Fibroblast of lung (primary cell): Measurements from ENCODE around the gene ZC3H10. TPM values are rescaled to one million over a fixed set of nuclear protein-coding genes. Genes with fewer than 3 reads are reported as not detected.

Experiments
- DNase-seq, 2 donors: peaks; one replicate each; pipeline versions ENCODE4 v3.0.0 to v3.0.0-alpha.2; 2010; ENCODE audit warnings: low read depth in 2 of 2
- H2AFZ ChIP-seq: 2 replicates; pipeline ENCODE4 v1.5.1; 2012; ENCODE audit warnings: low read length, control low read depth, inconsistent platforms
- H3K27ac ChIP-seq: 2 replicates; pipeline ENCODE4 v1.5.1; 2011; ENCODE audit warnings: low read length, control low read depth; ENCODE audit not compliant: insufficient read depth
- H3K27me3 ChIP-seq: 2 replicates; pipeline ENCODE4 v1.5.1; 2011; ENCODE audit warnings: mild to moderate bottlenecking, low read length; ENCODE audit not compliant: control insufficient read depth, insufficient read depth
- H3K36me3 ChIP-seq: 2 replicates; pipeline ENCODE4 v1.5.1; 2011; ENCODE audit warnings: low read length; ENCODE audit not compliant: control insufficient read depth, insufficient read depth
- H3K4me1 ChIP-seq: 2 replicates; pipeline ENCODE4 v1.5.1; 2011; ENCODE audit warnings: low read length; ENCODE audit not compliant: control insufficient read depth, insufficient read depth; ENCODE audit errors: extremely low read depth
- H3K4me2 ChIP-seq: 2 replicates; pipeline ENCODE4 v1.5.1; 2011; ENCODE audit warnings: low read length, control low read depth; ENCODE audit not compliant: insufficient read depth; ENCODE audit errors: extremely low read depth
- H3K4me3 ChIP-seq, 4 experiments: fragments of 200-600 bp in 1 of 4; sonication (generic) in 1 of 4; replicated peaks in 1 of 4; 2 replicates each; pipeline ENCODE4 v1.5.1; 2011 to 2016; ENCODE audit warnings: low read length in 4 of 4, low read depth in 3 of 4, mild to moderate bottlenecking in 3 of 4, control low read depth in 2 of 4, inconsistent platforms in 1 of 4, mixed read lengths in 1 of 4; ENCODE audit not compliant: insufficient read depth in 1 of 4; ENCODE audit errors: control extremely low read depth in 1 of 4
- H3K79me2 ChIP-seq: 2 replicates; pipeline ENCODE4 v1.5.1; 2012; ENCODE audit warnings: mild to moderate bottlenecking, low read length, inconsistent platforms; ENCODE audit not compliant: control insufficient read depth, insufficient read depth
- H3K9ac ChIP-seq: 2 replicates; pipeline ENCODE4 v1.5.1; 2011; ENCODE audit warnings: mild to moderate bottlenecking, low read length, control low read depth; ENCODE audit not compliant: insufficient read depth
- H3K9me3 ChIP-seq: 2 replicates; pipeline ENCODE4 v1.5.1; 2012; ENCODE audit warnings: low read depth, low read length; ENCODE audit not compliant: control insufficient read depth, insufficient read depth
- H4K20me1 ChIP-seq: 2 replicates; pipeline ENCODE4 v1.5.1; 2011; ENCODE audit warnings: low read length; ENCODE audit not compliant: control insufficient read depth, insufficient read depth; ENCODE audit errors: extremely low read depth
- EZH2 ChIP-seq: IDR thresholded peaks from 2 replicates; pipeline ENCODE4 v1.5.1; 2012; ENCODE audit warnings: low read length, control low read depth, mild to moderate bottlenecking; ENCODE audit errors: missing control alignments
- polyA plus RNA-seq, 2 donors: library from polyadenylated mRNA; depleted of rRNA in 1 of 2; stranded (reverse) in 1 of 2; unstranded in 1 of 2; fragments of >200 nt; gene quantifications; 2 replicates each; pipeline ENCODE4 v1.2.1, GENCODE V29; 2011 to 2012; ENCODE audit warnings: missing spikeins in 1 of 2
- total RNA-seq: library from RNA; depleted of rRNA; stranded (reverse); fragments of >200 nt; gene quantifications from 2 replicates; pipeline ENCODE4 v1.2.1, GENCODE V29; 2014
- TF ChIP-seq, protein P1 (sequence below), 2 donors: IDR thresholded peaks in 1 of 2; conservative IDR thresholded peaks in 1 of 2; 1 replicate in 1 of 2; 2 replicates in 1 of 2; pipeline ENCODE4 v1.5.1; 2011 to 2012; ENCODE audit warnings: low read length in 2 of 2, control low read depth in 1 of 2, inconsistent platforms in 1 of 2, low read depth in 1 of 2, mild to moderate bottlenecking in 1 of 2

ZC3H10 gene
- total and polyA plus RNA-seq, 2 donors (not counting 1 experiment from before 2014, with no cell fraction given) = 1.9 to 5.6 TPM

DNA sequence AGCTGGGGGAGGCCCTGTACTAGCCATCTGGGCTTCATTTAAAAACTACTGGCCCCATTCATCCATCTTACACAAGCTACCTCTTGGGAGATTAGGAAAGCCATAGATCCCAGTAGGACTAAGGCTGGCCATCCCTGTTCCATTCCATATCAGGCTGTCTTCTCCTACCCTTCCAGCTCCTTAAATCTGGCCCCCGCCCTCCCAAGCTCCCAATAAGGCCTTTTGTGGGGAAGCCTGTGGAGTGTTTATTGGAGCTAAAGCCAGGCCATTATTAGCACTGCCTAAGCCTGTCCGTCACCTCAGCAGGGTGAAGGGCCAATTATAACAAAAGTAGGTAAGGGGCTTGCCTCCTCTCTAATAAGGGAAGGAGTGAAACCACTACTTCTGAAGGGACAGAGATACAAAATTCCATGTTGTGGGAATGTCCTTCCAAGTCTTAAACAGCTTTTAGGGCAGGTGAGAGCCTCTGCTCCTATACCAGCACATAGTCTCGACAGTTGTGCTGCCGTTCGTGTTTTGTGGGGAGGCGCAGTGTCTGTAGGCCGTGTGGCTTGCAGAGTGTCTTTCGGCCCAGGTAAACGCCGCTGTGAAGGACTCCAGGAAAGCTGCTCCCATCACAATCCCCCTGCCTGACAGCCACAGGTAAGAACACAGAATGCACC lies 43.8 kb downstream of the ZC3H10 start:
- Histone ChIP-seq H3K4me1 (peaks cover 14% of the 10 kb centered on the region), H3K27ac (no peak overlapping the region), H3K4me3 (peak overlapping the region in 2 of 4 experiments; percentile 67 to 81), H3K36me3 (peaks cover 34% of the 10 kb centered on the region), H3K9ac (no peak overlapping the region), H4K20me1 (peaks cover 1% of the 10 kb centered on the region), H2AFZ (no peak overlapping the region), H3K27me3 (no peaks in the 10 kb centered on the region), H3K4me2 (peak overlapping the region; percentile 90), H3K9me3 (no peaks in the 10 kb centered on the region), H3K79me2 (peaks cover 39% of the 10 kb centered on the region)
- TF ChIP-seq EZH2 = no peak
- TF ChIP-seq, protein P1, sequence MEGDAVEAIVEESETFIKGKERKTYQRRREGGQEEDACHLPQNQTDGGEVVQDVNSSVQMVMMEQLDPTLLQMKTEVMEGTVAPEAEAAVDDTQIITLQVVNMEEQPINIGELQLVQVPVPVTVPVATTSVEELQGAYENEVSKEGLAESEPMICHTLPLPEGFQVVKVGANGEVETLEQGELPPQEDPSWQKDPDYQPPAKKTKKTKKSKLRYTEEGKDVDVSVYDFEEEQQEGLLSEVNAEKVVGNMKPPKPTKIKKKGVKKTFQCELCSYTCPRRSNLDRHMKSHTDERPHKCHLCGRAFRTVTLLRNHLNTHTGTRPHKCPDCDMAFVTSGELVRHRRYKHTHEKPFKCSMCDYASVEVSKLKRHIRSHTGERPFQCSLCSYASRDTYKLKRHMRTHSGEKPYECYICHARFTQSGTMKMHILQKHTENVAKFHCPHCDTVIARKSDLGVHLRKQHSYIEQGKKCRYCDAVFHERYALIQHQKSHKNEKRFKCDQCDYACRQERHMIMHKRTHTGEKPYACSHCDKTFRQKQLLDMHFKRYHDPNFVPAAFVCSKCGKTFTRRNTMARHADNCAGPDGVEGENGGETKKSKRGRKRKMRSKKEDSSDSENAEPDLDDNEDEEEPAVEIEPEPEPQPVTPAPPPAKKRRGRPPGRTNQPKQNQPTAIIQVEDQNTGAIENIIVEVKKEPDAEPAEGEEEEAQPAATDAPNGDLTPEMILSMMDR (conservative IDR thresholded peaks at IDR 0.05 in 1 of 2, IDR thresholded peaks at IDR 0.05 in 1 of 2; ENCODE audit: low read depth in 1 of 2, low read length in 2 of 2) = no peak
- peak in 1 of 2 donors; percentile 4 for DNase-seq

DNA sequence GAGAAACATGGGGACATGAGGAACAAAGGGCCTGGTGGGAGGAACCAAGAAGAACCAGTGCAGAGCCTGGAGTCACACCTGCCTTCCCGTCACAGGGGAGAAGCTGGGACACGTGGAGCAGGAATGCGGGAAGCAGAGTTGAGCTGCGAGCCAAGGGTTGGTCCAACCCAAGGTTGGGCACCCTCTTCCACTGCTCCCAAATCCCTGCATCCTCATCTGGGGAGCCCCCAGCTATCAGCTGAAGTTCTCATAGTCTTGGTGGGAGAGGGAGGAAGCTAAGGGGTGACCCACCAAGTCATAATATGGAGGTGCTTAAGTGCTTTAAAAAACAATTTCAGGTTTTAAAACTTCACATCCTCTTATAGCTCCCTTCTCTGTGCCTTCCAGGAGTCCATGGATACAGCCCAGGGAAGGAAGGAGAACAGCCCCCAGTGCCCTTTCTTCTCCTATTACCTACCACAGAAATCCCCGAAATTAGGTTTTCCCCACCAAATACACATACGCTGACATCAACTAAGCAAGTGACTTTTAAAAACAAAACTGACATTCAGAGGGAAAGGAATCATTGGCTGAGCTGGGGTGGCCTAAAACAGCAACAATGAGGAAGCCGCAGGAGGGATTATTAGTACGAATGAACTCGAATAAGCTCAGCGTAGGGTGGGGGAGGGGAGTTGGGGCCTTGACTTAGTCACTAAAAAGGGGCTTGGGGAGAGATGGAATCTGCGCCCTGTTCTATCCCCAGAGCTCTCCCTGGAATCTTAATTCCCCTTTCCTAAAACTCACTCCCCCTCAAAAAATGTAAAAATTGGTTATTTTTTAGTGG lies 44.6 kb downstream of the ZC3H10 start:
- peaks cover 39% of the 10 kb centered on the region for H3K79me2 ChIP-seq
- no peak overlapping the region for H3K9ac ChIP-seq
- H4K20me1 ChIP-seq = peaks cover 1% of the 10 kb centered on the region
- peak in 1 of 2 donors; percentile 6 for DNase-seq
- peak overlapping the region; percentile 23 for H3K4me2 ChIP-seq
- H3K27ac ChIP-seq = no peak overlapping the region
- H2AFZ ChIP-seq = no peak overlapping the region
- H3K27me3 ChIP-seq = no peaks in the 10 kb centered on the region
- TF ChIP-seq EZH2 = no peak
- TF ChIP-seq, protein P1 (conservative IDR thresholded peaks at IDR 0.05 in 1 of 2, IDR thresholded peaks at IDR 0.05 in 1 of 2; ENCODE audit: low read depth in 1 of 2, low read length in 2 of 2) = no peak
- peaks cover 12% of the 10 kb centered on the region for H3K4me1 ChIP-seq
- peaks cover 36% of the 10 kb centered on the region for H3K36me3 ChIP-seq
- no peaks in the 10 kb centered on the region for H3K9me3 ChIP-seq
- peak overlapping the region in 1 of 4 experiments; percentile 7 for H3K4me3 ChIP-seq

DNA sequence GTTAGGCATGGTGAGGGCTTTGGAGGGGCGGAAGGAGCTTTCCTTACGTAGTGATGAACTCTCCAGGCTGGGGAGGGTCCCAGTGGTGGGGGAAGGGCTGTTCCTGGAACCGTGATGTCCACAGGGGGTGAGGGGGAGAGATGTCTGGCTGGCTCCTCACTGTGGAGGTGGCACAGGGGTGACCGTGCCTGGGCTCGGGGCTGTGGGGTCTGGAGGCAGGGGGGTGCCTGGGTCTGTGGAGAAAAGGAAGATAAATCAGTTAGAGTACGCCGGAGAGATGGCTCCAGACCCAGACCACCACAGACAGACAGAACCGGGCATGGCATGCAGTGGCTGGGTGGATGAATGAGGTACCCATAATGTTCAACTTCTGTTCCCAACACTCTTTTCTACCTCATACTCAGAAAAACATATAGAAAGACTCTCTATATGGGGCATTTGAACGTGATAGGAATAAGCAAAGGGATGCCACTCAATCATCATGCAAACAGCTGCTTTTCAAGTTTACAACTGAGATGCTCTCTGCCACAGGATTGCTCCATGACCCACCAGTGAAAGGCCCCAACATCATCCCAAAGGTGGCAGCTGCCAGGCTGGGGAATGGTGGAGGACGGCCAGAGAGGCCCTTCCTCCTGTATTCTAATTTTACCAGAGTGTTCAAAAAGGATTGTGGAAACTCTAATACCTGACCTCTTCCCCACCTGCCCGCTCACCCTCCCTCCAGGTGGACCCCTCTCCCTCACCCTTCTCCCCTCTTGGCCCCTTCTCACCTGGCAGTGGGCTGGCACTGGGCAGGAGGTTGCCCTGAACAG lies 45.7 kb downstream of the ZC3H10 start:
- Histone ChIP-seq H3K9me3 (no peaks in the 10 kb centered on the region), H3K27ac (no peak overlapping the region), H3K4me3 (no peak overlapping the region), H3K79me2 (peaks cover 33% of the 10 kb centered on the region), H3K9ac (no peak overlapping the region), H3K36me3 (peaks cover 36% of the 10 kb centered on the region), H4K20me1 (peaks cover 1% of the 10 kb centered on the region), H3K4me2 (no peak overlapping the region), H2AFZ (no peak overlapping the region), H3K4me1 (peaks cover 12% of the 10 kb centered on the region), H3K27me3 (no peaks in the 10 kb centered on the region)
- no peak for DNase-seq
- no peak for TF ChIP-seq EZH2
- TF ChIP-seq, protein P1 (conservative IDR thresholded peaks at IDR 0.05 in 1 of 2, IDR thresholded peaks at IDR 0.05 in 1 of 2; ENCODE audit: low read depth in 1 of 2, low read length in 2 of 2) = no peak
